K562 (cell line): Measurements from ENCODE around the gene TTLL9. TPM values are rescaled to one million over a fixed set of nuclear protein-coding genes. Genes with fewer than 3 reads are reported as not detected.
A peak's percentile ranks its signal among the peaks of the same experiment; 100 is the strongest.

ENCODE experiments used
- ATAC-seq: fragments of 200-7000 bp; cut with Tn5 transposase; 3 replicates; pipeline ENCODE4 v1.9.1; 2020; ENCODE audit warnings: moderate library complexity
- BruUV-seq: library from RNA; stranded (reverse); fragments of 400-500 nt; replicated peaks from 2 replicates; lab custom pipeline; 2021; lab: Mats Ljungman, UMichigan
- CTCF ChIA-PET: fragments of 300-600 bp; formaldehyde crosslinking; extraction: SDS; loops from one replicate; lab custom pipeline; 2021; ENCODE audit warnings: low intra/inter-chr PET ratio; lab: Yijun Ruan, JAX
- POLR2A ChIA-PET: fragments of 300-600, 350-650 bp; sonication (Branson Sonifier 250); formaldehyde crosslinking; extraction: SDS; loops from one replicate; lab custom pipeline; 2021; ENCODE audit warnings: antibody characterized with exemption, inconsistent platforms; lab: Yijun Ruan, JAX
- DNase-seq, 4 experiments: peaks; one replicate each; pipeline versions ENCODE4 v3.0.0 to v3.0.0-alpha.2; 2011 to 2018; ENCODE audit warnings: low spot score in 3 of 4, mixed read lengths in 3 of 4; ENCODE audit errors: extremely low read depth in 1 of 4
- FAIRE-seq: peaks from 2 replicates; lab custom pipeline; 2011; peaks lifted over from hg19 to GRCh38; lab: Jason Lieb, UNC
- H2AFZ ChIP-seq: 2 replicates; pipeline ENCODE4 v1.6.0; 2011; ENCODE audit warnings: low read depth, low read length, control low read depth, inconsistent platforms
- H3K27ac ChIP-seq: fragments of 200-600 bp; 3 replicates; pipeline ENCODE4 v1.8.0; 2011; ENCODE audit warnings: low read depth, mild to moderate bottlenecking, control low read depth, inconsistent platforms, low read length, moderate library complexity, mixed read lengths; ENCODE audit errors: extremely low read depth
- H3K27me3 ChIP-seq, 2 experiments: fragments of 300-600 bp in 1 of 2; 2 replicates in 1 of 2; 3 replicates in 1 of 2; pipeline versions ENCODE4 v1.6.0 to v1.8.0; 2011; ENCODE audit warnings: inconsistent platforms in 2 of 2, low read length in 2 of 2, mild to moderate bottlenecking in 1 of 2, mixed read lengths in 1 of 2, moderate library complexity in 1 of 2; ENCODE audit not compliant: control insufficient read depth in 2 of 2, insufficient read depth in 2 of 2
- H3K36me3 ChIP-seq: fragments of 300-600 bp; 3 replicates; pipeline ENCODE4 v1.8.0; 2011; ENCODE audit warnings: mild to moderate bottlenecking, low read length, inconsistent platforms; ENCODE audit not compliant: control insufficient read depth, insufficient read depth
- H3K4me1 ChIP-seq, 2 experiments: fragments of 200-600 bp in 1 of 2; replicated peaks in 1 of 2; 2 replicates in 1 of 2; 3 replicates in 1 of 2; pipeline versions ENCODE4 v1.5.1 to v1.8.0; 2011; ENCODE audit warnings: inconsistent platforms in 2 of 2, low read length in 2 of 2, mild to moderate bottlenecking in 1 of 2, mixed read lengths in 1 of 2, moderate library complexity in 1 of 2; ENCODE audit not compliant: control insufficient read depth in 2 of 2, insufficient read depth in 2 of 2
- H3K4me2 ChIP-seq: 2 replicates; pipeline ENCODE4 v1.6.1; 2011; ENCODE audit warnings: low read length, control low read depth, inconsistent platforms, mixed read lengths; ENCODE audit not compliant: insufficient read depth
- H3K4me3 ChIP-seq: fragments of 200-600 bp; sonication (generic), shearing (Covaris generic); 2 replicates; pipeline ENCODE4 v1.5.1; 2016; ENCODE audit warnings: control low read depth, inconsistent platforms
- H3K79me2 ChIP-seq: fragments of 200-600 bp; 3 replicates; pipeline ENCODE4 v1.8.0; 2011; ENCODE audit warnings: low read length, inconsistent platforms; ENCODE audit not compliant: control insufficient read depth, insufficient read depth
- H3K9ac ChIP-seq, 2 experiments: 2 replicates each; pipeline versions ENCODE4 v1.6.0 to v1.6.1; 2011; ENCODE audit warnings: low read depth in 2 of 2, low read length in 2 of 2, control low read depth in 1 of 2, inconsistent platforms in 1 of 2, mild to moderate bottlenecking in 1 of 2, mixed read lengths in 1 of 2; ENCODE audit not compliant: insufficient read depth in 1 of 2
- H3K9me1 ChIP-seq: one replicate; pipeline ENCODE4 v1.6.0; 2011; ENCODE audit warnings: inconsistent platforms, mild to moderate bottlenecking, low read length, moderate library complexity; ENCODE audit not compliant: control insufficient read depth, insufficient read depth
- H3K9me3 ChIP-seq: replicated peaks from 2 replicates; pipeline ENCODE4 v1.5.1; 2011; ENCODE audit warnings: low read depth, low read length, inconsistent platforms; ENCODE audit not compliant: control insufficient read depth, insufficient read depth
- H4K20me1 ChIP-seq: replicated peaks from 2 replicates; pipeline ENCODE4 v1.6.1; 2011; ENCODE audit warnings: low read length, inconsistent platforms, mixed read lengths; ENCODE audit not compliant: control insufficient read depth, insufficient read depth
- CREM ChIP-seq: IDR thresholded peaks from 2 replicates; pipeline ENCODE4 v1.6.1; 2014; ENCODE audit warnings: antibody characterized with exemption, low read depth
- DIDO1 ChIP-seq: fragments of 450-650 bp; IDR thresholded peaks from 2 replicates; pipeline ENCODE4 v1.6.1; 2016; ENCODE audit warnings: low read depth, missing biosample characterization, missing genetic modification characterization
- FOSL1 ChIP-seq: fragments of 200-800 bp; sonication (Bioruptor generic); conservative IDR thresholded peaks from 2 replicates; pipeline ENCODE4 v1.6.1; 2016; ENCODE audit warnings: missing genetic modification characterization, missing compliant biosample characterization
- GTF2F1 ChIP-seq: IDR thresholded peaks from 2 replicates; pipeline ENCODE4 v1.6.1; 2011; ENCODE audit warnings: low read depth, low read length, improper control_type of control experiment
- HDAC6 ChIP-seq: IDR thresholded peaks from 2 replicates; pipeline ENCODE4 v1.6.1; 2012; ENCODE audit warnings: low read depth, mild to moderate bottlenecking, control low read depth, inconsistent platforms, low read length, moderate library complexity
- HEY1 ChIP-seq: fragments of 250-450 bp; sonication (Bioruptor Pico); IDR thresholded peaks from 2 replicates; pipeline ENCODE4 v1.5.0; 2020; ENCODE audit warnings: mild to moderate bottlenecking, moderate library complexity, borderline replicate concordance
- JUND ChIP-seq, 2 experiments: IDR thresholded peaks; 2 replicates in 1 of 2; 3 replicates in 1 of 2; pipeline ENCODE4 v1.6.1; 2011; ENCODE audit warnings: borderline replicate concordance in 2 of 2, low read depth in 2 of 2, low read length in 2 of 2, improper control_type of control experiment in 1 of 2, missing biosample characterization in 1 of 2, missing genetic modification characterization in 1 of 2, missing genetic modification reagents in 1 of 2
- NR2F6 ChIP-seq: fragments of 450-650 bp; formaldehyde crosslinking; IDR thresholded peaks from 2 replicates; pipeline ENCODE4 v1.4.0; 2020; ENCODE audit warnings: mild to moderate bottlenecking
- SIRT6 ChIP-seq: IDR thresholded peaks from one replicate; pipeline ENCODE4 v1.6.1; 2012; ENCODE audit warnings: low read depth, mild to moderate bottlenecking, control low read depth, inconsistent platforms, low read length, moderate library complexity
- TEAD2 ChIP-seq: fragments of 450-650 bp; IDR thresholded peaks from 2 replicates; pipeline ENCODE4 v1.6.1; 2016; ENCODE audit warnings: missing genetic modification characterization, control low read depth, missing compliant biosample characterization
- YY1 ChIP-seq, 3 experiments: IDR thresholded peaks; 2 replicates each; pipeline ENCODE4 v1.6.1; 2011; ENCODE audit warnings: low read length in 2 of 3, mild to moderate bottlenecking in 2 of 3, moderate library complexity in 2 of 3, borderline replicate concordance in 1 of 3, control low read depth in 1 of 3, low read depth in 1 of 3; ENCODE audit not compliant: insufficient read depth in 3 of 3, insufficient replicate concordance in 2 of 3, control insufficient read depth in 1 of 3, insufficient read length in 1 of 3; ENCODE audit errors: extremely low read depth in 1 of 3
- ZBTB7A ChIP-seq: IDR thresholded peaks from 2 replicates; pipeline ENCODE4 v1.6.1; 2011; ENCODE audit warnings: low read depth, mild to moderate bottlenecking, low read length, moderate library complexity, borderline replicate concordance; ENCODE audit not compliant: control insufficient read depth
- ZNF780A ChIP-seq: fragments of 250-450 bp; sonication (Bioruptor Pico); IDR thresholded peaks from 2 replicates; pipeline ENCODE4 v1.5.0; 2021; ENCODE audit warnings: mild to moderate bottlenecking
- WGBS: fragments of 100-300 bp; shearing (Covaris generic); methylation state at CpG from one replicate; pipeline ENCODE4 v1.1.6; 2016; ENCODE audit warnings: low coverage, mixed read lengths; ENCODE audit not compliant: insufficient coverage; ENCODE audit errors: missing lambda C conversion rate; 5-methylcytosine and 5-hydroxymethylcytosine counted together
- in situ Hi-C: fragments of 300-500 bp; cut with MboI; formaldehyde crosslinking; loops from 4 replicates; pipeline ENCODE4 v1.15.0; 2018; ENCODE audit warnings: inconsistent platforms, mixed read lengths
- intact Hi-C: fragments of 100-400 bp; cut with micrococcal nuclease; formaldehyde crosslinking; loops from 2 replicates; pipeline ENCODE4 v1.14.2; 2022
- polyA plus RNA-seq, 8 experiments: library from polyadenylated mRNA; depleted of rRNA in 4 of 8; stranded (reverse) in 5 of 8; unstranded in 3 of 8; fragments of >200 nt; fragmentation: Nextera tagmentation in 2 of 8; fragmentation: Illumina TruSeq in 1 of 8; extraction: Ambion mirVana in 2 of 8; extraction: Trizol in 1 of 8; gene quantifications; 2 replicates each; pipeline versions ENCODE4 v1.2.1 to v1.2.3, GENCODE V29; 2011 to 2014; ENCODE audit warnings: inconsistent platforms in 1 of 8, missing spikeins in 1 of 8
- total RNA-seq, 7 experiments: library from RNA; depleted of rRNA in 6 of 7; stranded (reverse); fragments of >200 nt in 6 of 7; fragmentation: Illumina TruSeq in 2 of 7; extraction: Trizol in 2 of 7; gene quantifications; 2 replicates each; pipeline versions ENCODE4 v1.2.1 to v1.2.3, GENCODE V29; 2011 to 2021; ENCODE audit warnings: low replicate concordance in 1 of 7
- TF ChIP-seq, protein P1 (sequence below): fragments of 250-450 bp; sonication (Bioruptor Pico); IDR thresholded peaks from 2 replicates; pipeline ENCODE4 v1.4.0; 2020
- TF ChIP-seq, protein P2 (sequence below), 2 experiments: fragments of 150-350 bp in 1 of 2; IDR thresholded peaks; 2 replicates each; pipeline ENCODE4 v1.6.1; 2012 to 2016; ENCODE audit warnings: low read depth in 2 of 2, low read length in 2 of 2, mild to moderate bottlenecking in 1 of 2, moderate library complexity in 1 of 2

TTLL9 gene
- total and polyA plus RNA-seq, 9 of the 15 experiments (the other 6 are each of a cell fraction or from before 2014, with no cell fraction given) = 0.06 to 0.07 TPM; not detected in 7

- 18% methylated on average over 30 of the region's 32 CpGs for WGBS
- peaks cover 10 to 44% of the 10 kb centered on the region in 2 experiments; a peak in 4 of 5 replicates for H3K27me3 ChIP-seq
- CTCF ChIA-PET = interaction anchor here (2.6 kb wide), 1 partner anchor 25 kb away, joined by 18 read pairs; no protein-coding TSS in a partner anchor
- TF ChIP-seq, protein P1, sequence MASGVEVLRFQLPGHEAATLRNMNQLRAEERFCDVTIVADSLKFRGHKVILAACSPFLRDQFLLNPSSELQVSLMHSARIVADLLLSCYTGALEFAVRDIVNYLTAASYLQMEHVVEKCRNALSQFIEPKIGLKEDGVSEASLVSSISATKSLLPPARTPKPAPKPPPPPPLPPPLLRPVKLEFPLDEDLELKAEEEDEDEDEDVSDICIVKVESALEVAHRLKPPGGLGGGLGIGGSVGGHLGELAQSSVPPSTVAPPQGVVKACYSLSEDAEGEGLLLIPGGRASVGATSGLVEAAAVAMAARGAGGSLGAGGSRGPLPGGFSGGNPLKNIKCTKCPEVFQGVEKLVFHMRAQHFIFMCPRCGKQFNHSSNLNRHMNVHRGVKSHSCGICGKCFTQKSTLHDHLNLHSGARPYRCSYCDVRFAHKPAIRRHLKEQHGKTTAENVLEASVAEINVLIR (CRISPR knock-in tag) = no peak
- TF ChIP-seq GTF2F1 (no peak), SIRT6 (no peak), TEAD2 (tag) (no peak), HEY1 (CRISPR knock-in tag) (no peak), ZNF780A (CRISPR knock-in tag) (no peak), HDAC6 (no peak), FOSL1 (tag) (peak; percentile 63), DIDO1 (tag) (no peak), YY1 (IDR thresholded peaks at IDR 0.05; ENCODE audit: borderline replicate concordance in 1 of 3, control insufficient read depth in 1 of 3, extremely low read depth in 1 of 3, insufficient read depth in 3 of 3, insufficient read length in 1 of 3, insufficient replicate concordance in 2 of 3, low read depth in 1 of 3, low read length in 2 of 3) (peak in 2 of 3 experiments; percentile 26 to 63), CREM (no peak), ZBTB7A (no peak), NR2F6 (CRISPR knock-in tag) (no peak), JUND (IDR thresholded peaks at IDR 0.05; ENCODE audit: borderline replicate concordance, low read depth, low read length) (peak; percentile 66), JUND (tag; IDR thresholded peaks at IDR 0.05; ENCODE audit: borderline replicate concordance, low read depth, low read length) (peak; percentile 57; the same call in 1 of the 3 replicates)
- TF ChIP-seq, protein P2, sequence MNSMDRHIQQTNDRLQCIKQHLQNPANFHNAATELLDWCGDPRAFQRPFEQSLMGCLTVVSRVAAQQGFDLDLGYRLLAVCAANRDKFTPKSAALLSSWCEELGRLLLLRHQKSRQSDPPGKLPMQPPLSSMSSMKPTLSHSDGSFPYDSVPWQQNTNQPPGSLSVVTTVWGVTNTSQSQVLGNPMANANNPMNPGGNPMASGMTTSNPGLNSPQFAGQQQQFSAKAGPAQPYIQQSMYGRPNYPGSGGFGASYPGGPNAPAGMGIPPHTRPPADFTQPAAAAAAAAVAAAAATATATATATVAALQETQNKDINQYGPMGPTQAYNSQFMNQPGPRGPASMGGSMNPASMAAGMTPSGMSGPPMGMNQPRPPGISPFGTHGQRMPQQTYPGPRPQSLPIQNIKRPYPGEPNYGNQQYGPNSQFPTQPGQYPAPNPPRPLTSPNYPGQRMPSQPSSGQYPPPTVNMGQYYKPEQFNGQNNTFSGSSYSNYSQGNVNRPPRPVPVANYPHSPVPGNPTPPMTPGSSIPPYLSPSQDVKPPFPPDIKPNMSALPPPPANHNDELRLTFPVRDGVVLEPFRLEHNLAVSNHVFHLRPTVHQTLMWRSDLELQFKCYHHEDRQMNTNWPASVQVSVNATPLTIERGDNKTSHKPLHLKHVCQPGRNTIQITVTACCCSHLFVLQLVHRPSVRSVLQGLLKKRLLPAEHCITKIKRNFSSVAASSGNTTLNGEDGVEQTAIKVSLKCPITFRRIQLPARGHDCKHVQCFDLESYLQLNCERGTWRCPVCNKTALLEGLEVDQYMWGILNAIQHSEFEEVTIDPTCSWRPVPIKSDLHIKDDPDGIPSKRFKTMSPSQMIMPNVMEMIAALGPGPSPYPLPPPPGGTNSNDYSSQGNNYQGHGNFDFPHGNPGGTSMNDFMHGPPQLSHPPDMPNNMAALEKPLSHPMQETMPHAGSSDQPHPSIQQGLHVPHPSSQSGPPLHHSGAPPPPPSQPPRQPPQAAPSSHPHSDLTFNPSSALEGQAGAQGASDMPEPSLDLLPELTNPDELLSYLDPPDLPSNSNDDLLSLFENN (IDR thresholded peaks at IDR 0.05; ENCODE audit: low read depth in 2 of 2, low read length in 2 of 2) = no peak
Observed at GRCh38 chr20:31848088-31848999, 22.1 kb upstream of the TTLL9 start.

More at GRCh38 chr20:31848088-31848999, 22.1 kb upstream of the TTLL9 start:
- in situ Hi-C loops (loop anchor here (25.0 kb wide), 1 partner anchor 814 kb away; the partner anchor contains the start of gene C20orf203), intact Hi-C loops (no loop called here)
- Histone ChIP-seq H2AFZ (no peak overlapping the region), H3K36me3 (no peaks in the 10 kb centered on the region), H3K79me2 (no peaks in the 10 kb centered on the region), H3K9ac (no peak overlapping the region), H3K4me1 (peaks cover 0 to 35% of the 10 kb centered on the region in 2 experiments; a peak in 3 of 5 replicates), H3K9me1 (no peaks in the 10 kb centered on the region), H3K4me2 (no peak overlapping the region), H4K20me1 (peaks cover 15% of the 10 kb centered on the region), H3K4me3 (no peak overlapping the region), H3K9me3 (no peaks in the 10 kb centered on the region), H3K27ac (no peak overlapping the region)
- FAIRE-seq = no peak
- ATAC-seq = no peak
- BruUV-seq = no TSS peak
- POLR2A ChIA-PET = no interaction called here
- peak in 1 of 4 experiments; percentile 24 for DNase-seq
